Measurements from ENCODE around the gene LRIT1.

Gene LRIT1

GRCh38 chr10:84236807-84237198 is 4.5 kb downstream of the LRIT1 start:
- Histone ChIP-seq H3K9me3 (ENCODE audit: severe bottlenecking) (no peaks in the 10 kb centered on the region), H3K27me3 (ENCODE audit: insufficient read depth, poor library complexity, severe bottlenecking) (no peaks in the 10 kb centered on the region), H3K27ac (ENCODE audit: poor library complexity, severe bottlenecking) (no peak overlapping the region), H3K4me3 (ENCODE audit: severe bottlenecking) (no peak overlapping the region), H3K4me1 (ENCODE audit: insufficient read depth, poor library complexity, severe bottlenecking) (no peaks in the 10 kb centered on the region), H3K36me3 (ENCODE audit: low read depth) (no peaks in the 10 kb centered on the region)
- TF ChIP-seq CTCF (IDR thresholded peaks at IDR 0.05; ENCODE audit: poor library complexity, severe bottlenecking), result no peak
- no peak for ATAC-seq (ENCODE audit: low read depth)
- no peak for DNase-seq (ENCODE audit: low spot score)

GRCh38 chr10:84235096-84235495 is 6.2 kb downstream of the LRIT1 start:
- Histone ChIP-seq H3K27ac (ENCODE audit: poor library complexity, severe bottlenecking) (no peak overlapping the region), H3K4me3 (ENCODE audit: severe bottlenecking) (no peak overlapping the region), H3K36me3 (ENCODE audit: low read depth) (no peaks in the 10 kb centered on the region), H3K4me1 (ENCODE audit: insufficient read depth, poor library complexity, severe bottlenecking) (no peaks in the 10 kb centered on the region), H3K9me3 (ENCODE audit: severe bottlenecking) (no peaks in the 10 kb centered on the region), H3K27me3 (ENCODE audit: insufficient read depth, poor library complexity, severe bottlenecking) (no peaks in the 10 kb centered on the region)
- TF ChIP-seq CTCF (IDR thresholded peaks at IDR 0.05; ENCODE audit: poor library complexity, severe bottlenecking), result no peak
- no peak for DNase-seq (ENCODE audit: low spot score)
- no peak for ATAC-seq (ENCODE audit: low read depth)

- H3K4me3 ChIP-seq (ENCODE audit: severe bottlenecking), result no peak overlapping the region
- no peaks in the 10 kb centered on the region for H3K9me3 ChIP-seq (ENCODE audit: severe bottlenecking)
- TF ChIP-seq CTCF (IDR thresholded peaks at IDR 0.05; ENCODE audit: poor library complexity, severe bottlenecking), result no peak
- no peaks in the 10 kb centered on the region for H3K36me3 ChIP-seq (ENCODE audit: low read depth)
- H3K27ac ChIP-seq (ENCODE audit: poor library complexity, severe bottlenecking), result no peak overlapping the region
- DNase-seq (ENCODE audit: low spot score) (no peak), ATAC-seq (ENCODE audit: low read depth) (no peak)
- H3K27me3 ChIP-seq (ENCODE audit: insufficient read depth, poor library complexity, severe bottlenecking), result no peaks in the 10 kb centered on the region
- H3K4me1 ChIP-seq (ENCODE audit: insufficient read depth, poor library complexity, severe bottlenecking), result no peaks in the 10 kb centered on the region
Measured at GRCh38 chr10:84234479-84234878, 6.9 kb downstream of the LRIT1 start.

GRCh38 chr10:84233940-84234339 is 7.4 kb downstream of the LRIT1 start:
- no peak overlapping the region for H3K27ac ChIP-seq (ENCODE audit: poor library complexity, severe bottlenecking)
- TF ChIP-seq CTCF (IDR thresholded peaks at IDR 0.05; ENCODE audit: poor library complexity, severe bottlenecking), result no peak
- H3K27me3 ChIP-seq (ENCODE audit: insufficient read depth, poor library complexity, severe bottlenecking), result no peaks in the 10 kb centered on the region
- H3K4me3 ChIP-seq (ENCODE audit: severe bottlenecking), result no peak overlapping the region
- no peaks in the 10 kb centered on the region for H3K9me3 ChIP-seq (ENCODE audit: severe bottlenecking)
- no peak for DNase-seq (ENCODE audit: low spot score)
- H3K36me3 ChIP-seq (ENCODE audit: low read depth), result no peaks in the 10 kb centered on the region
- no peaks in the 10 kb centered on the region for H3K4me1 ChIP-seq (ENCODE audit: insufficient read depth, poor library complexity, severe bottlenecking)
- ATAC-seq (ENCODE audit: low read depth), result no peak

GRCh38 chr10:84232376-84232775 is 9.0 kb downstream of the LRIT1 start:
- no peaks in the 10 kb centered on the region for H3K9me3 ChIP-seq (ENCODE audit: severe bottlenecking)
- H3K36me3 ChIP-seq (ENCODE audit: low read depth), result no peaks in the 10 kb centered on the region
- ATAC-seq (ENCODE audit: low read depth) (no peak), DNase-seq (ENCODE audit: low spot score) (no peak)
- no peak overlapping the region for H3K4me3 ChIP-seq (ENCODE audit: severe bottlenecking)
- no peak for TF ChIP-seq CTCF (IDR thresholded peaks at IDR 0.05; ENCODE audit: poor library complexity, severe bottlenecking)
- H3K27me3 ChIP-seq (ENCODE audit: insufficient read depth, poor library complexity, severe bottlenecking), result no peaks in the 10 kb centered on the region
- H3K4me1 ChIP-seq (ENCODE audit: insufficient read depth, poor library complexity, severe bottlenecking), result no peaks in the 10 kb centered on the region
- no peak overlapping the region for H3K27ac ChIP-seq (ENCODE audit: poor library complexity, severe bottlenecking)
